NCI-H1048 (cell line): ENCODE results near the gene SEC14L1.

Experiments used
- DNase-seq: peaks from one replicate; lab custom pipeline; 2025; lab: John Stamatoyannopoulos, UW

SEC14L1 gene

DNA sequence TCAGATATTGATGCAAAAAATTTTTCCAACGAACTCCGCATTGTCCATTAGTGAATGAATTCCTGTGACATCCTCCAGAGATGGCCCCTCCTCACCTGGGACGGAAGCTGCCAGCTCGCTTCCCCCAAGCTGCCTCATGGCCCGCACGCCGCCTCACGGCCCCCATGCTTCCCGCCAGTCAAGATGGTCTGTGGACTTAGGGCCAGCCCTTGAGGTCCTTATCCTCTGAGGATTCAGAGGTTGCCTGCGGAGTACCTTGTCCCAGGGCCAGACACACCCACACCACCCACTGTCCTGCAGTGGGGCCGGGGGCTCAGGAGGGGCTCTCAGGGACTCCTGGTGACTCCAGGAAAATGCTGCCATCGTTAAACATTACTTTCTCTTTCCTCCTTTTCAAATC lies 73.6 kb downstream of the SEC14L1 start:
- DNase-seq, result no peak

DNA sequence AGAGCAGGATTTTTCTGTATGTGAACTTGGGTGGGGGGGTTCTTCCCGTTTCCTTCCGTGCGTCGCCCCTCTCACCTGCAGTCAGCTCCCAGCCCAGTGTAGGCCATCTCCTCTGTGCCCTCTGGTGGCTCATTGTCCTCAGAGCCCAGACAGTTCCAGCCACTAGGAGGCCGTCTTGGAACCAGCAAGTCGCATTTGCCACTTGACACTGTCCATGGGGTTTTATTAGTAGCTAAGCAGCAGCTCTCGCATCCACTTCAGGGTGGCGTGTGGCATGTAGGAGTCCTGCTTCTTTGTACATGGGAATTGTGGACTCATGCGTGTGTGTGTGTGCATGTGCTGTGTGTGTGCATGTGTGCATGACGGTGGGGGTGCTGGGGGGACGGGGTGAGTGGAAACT lies 74.0 kb downstream of the SEC14L1 start:
- DNase-seq, result no peak

DNA sequence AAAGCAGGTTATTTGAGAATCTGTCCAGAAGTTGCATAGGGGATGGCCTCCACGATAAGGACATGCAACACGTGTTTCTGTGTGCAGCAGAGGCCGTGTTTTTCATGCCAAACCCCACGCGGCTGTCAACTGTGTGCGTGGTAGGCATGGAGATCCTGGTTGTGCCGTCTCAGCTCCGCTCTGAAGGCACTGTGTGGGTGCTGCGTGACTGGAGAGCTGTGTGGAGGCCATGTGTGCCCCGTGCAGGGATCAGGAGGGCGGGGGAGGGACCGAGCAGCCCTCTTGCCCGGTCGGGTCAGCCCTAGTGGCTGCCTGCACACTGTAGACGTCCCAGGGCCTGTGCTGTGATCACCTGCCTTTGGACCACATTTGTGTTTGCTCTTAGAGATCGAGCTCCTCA lies 74.5 kb downstream of the SEC14L1 start:
- DNase-seq, result no peak

DNA sequence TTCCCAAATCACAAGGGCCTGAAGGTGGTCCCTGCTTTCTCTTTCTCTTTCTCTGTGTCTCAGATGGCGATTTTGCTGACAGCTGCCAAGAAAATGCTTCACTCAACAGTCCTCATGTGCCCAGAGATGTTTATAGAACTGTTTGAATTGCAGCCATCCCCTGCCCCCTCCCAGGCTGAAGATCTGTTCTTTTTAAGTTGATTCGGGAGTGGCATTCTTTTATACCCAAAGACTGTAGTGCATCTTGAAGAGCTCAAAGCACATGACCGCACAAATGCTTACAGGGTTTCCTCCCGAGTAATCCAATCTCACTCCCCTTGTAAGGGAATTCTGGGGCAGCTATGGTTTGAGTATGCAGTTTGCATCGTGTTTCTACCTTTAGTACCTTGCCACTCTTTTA lies 75.7 kb downstream of the SEC14L1 start:
- DNase-seq, result no peak

DNA sequence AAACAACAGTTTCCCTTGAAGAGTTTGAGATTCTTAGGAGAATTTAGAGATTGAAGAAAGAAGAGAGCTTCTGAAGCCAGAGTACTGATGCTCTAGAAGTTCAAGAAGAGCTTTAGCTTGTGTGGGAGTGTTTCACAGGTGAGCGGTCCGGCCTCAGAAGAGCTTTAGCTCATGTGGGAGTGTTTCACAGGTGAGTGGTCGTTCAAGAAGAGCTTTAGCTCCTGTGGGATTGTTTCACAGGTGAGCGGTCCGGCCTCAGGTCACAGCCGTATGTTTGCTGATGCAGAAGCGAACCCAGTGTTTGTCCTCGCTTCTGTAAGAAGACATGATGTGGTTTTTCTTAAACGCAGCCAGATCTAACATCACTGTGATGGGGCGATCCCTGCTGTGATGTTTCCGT lies 76.4 kb downstream of the SEC14L1 start:
- DNase-seq, result no peak

DNA sequence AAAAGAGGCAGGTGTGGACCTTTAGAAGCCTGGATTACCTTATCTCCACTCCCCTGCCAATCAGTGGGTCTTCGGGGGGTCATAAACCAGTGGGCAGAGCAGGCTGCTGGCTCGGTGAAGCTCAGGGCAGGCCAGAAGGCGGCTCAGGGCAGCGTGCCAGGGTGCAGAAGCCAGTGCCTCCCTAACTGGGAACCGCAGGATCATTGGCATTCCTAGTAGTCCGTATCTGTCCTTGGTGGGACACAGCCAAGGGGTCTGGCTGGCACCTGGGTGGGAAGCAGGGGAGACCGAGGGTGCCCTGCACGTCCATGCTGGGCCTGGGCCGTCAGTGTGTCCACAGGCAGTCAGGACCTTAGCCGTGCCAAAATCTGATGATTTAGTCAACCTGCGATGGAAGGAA lies 76.8 kb downstream of the SEC14L1 start:
- no peak for DNase-seq

DNA sequence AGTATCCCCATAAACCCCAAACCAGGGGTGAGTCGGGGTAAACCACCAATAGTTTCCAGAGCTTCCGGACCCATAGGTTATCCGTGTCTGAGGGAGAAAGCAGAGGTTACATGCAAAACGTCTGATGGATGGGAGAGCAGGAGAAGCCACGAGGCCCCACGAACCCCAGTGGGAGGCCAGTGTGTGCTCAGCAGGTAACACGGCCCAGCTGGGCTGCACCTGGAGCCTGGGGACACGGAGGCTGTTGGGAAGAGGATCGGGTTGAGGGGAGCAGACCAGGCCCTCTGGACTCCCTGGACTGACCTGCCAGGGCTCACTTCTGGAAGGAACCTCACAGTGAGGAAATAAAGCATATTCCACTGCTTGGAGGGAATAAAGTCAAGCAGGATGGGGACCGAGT lies 78.1 kb downstream of the SEC14L1 start:
- no peak for DNase-seq

DNA sequence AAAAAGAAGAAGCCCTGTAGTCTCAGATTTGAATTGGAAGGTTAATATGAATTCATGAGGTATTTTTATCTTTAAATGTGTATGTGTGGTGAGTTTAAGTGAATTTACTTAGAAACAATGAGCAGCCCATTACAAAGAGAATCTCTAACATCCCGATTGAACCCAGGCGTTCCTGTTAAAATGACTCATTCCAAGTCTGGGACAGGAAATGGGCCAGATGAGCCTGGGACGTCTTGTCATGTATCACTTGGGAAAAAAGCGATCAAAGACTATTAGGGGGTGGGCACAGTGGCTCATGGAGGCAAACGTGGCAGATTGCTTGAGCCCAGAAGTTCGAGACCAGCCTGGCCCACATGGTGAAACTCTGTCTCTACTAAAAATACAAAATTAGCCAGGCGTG lies 81.6 kb downstream of the SEC14L1 start:
- DNase-seq, result no peak

DNA sequence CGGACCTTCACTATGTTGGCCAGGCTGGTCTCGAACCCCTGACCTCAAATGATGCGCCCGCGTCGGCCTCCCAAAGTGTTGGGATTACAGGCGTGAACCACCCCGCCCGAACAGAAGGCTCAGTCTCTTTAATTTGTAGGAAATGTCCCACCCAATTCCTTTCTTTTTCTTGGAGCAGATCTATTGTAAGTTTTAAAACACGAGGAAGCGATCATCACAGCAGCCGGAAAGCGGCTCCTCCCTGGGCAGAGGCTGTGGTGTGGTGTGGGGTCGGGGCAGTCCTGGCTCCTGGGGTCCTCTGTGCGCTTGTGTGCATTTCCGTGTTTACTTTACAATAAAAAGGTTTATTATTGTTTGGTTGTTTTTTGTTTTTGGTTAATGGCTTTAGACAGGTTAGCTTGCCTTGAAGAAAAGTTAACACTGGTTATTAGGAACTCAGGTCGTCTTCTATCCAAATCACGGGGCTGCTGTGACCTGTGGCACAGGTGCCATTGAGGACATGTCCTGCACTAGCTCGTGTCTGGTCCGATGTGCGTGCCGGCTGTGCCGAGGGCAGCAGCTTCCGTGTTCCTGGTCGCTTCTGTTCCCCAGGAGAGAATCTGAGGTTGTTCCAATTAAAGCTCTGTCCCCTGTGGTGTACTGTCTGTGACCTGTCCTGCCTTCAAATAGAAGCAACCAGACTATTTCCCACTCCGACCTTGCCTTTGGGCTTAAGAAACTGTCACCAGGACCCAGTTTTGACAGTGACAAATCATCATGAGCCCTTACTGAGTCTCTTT lies 83.1 kb downstream of the SEC14L1 start:
- no peak for DNase-seq

DNA sequence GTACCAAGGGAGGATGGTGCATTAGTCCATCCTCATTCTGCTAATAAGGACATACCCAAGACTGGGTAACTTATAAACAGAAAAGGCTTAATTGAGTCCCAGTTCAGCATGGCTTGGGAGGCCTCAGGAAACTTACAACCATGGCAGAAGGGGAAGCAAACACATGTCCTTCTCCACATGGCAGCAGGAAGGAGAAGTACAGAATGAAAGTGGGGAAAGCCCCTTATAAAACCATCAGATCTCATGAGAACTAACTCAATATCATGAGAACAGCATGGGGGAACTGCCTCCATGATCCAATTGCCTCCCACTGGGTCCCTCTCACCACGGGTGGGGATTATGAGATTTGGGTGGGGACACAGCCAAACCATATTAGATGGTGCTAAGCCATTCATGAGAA lies 84.5 kb downstream of the SEC14L1 start:
- no peak for DNase-seq

DNA sequence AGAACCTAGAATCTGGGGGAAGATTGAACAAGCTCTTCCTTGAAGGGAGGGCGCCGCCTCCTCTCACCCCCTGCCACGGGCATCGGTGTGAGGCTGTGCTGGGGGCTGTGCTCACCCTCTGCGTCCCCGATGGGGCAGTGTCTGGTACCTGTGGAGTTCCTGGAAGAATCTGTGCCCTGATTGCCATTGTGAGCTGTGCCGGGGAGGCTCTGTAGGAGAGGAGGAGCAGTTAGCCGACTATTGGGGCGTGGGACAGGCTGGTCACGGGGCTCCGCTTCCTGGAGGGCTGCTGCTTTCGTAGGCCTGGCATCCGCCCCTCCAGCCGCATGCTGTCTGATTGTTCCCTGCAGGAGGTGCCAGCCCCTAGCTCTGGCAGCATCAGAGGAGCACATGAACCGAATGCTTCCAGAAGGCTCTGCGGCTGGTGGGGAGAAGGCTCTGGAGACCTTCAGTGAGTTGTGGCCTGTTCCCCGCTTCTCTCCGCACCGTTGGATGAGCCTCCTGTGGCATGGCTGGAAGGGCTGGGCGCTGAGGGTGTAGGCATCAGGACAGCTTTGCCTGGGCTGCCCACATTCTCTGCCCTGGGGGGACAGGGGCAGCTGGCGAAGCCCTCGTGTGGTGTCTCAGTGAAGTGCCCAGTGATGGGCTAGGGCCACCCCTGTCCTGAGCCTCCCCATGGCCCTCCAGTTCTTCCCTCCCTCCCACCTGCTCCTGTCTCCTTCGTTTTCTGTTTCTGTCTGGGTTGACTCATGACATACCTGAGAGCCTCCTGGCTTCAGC lies 86.9 kb downstream of the SEC14L1 start:
- no peak for DNase-seq

DNA sequence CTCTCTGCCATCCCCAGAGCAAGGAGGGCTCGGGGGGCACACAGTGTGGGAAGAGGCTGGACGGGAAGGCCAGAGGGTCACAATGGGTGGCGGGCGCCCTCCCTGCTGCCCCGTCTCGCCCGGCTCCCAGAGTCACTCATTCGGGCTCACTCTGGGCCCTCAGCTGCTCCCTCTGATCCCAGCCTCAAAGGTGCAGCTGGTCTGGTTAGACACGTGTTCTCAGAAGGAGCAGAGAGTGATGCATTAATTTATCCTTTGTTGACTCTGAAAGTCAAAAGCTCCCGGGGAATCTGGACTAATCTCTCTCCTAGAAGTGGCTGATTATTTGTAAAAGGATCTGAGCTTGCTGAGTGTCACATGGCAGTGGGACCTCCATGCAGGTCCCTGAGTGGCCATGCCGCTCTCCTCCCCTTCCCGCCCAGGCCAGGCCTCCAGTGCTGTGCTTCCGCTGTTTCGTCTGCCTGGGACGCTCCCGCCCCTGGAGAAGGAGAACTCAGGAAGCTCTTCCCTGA lies 87.5 kb downstream of the SEC14L1 start:
- DNase-seq, result no peak

DNA sequence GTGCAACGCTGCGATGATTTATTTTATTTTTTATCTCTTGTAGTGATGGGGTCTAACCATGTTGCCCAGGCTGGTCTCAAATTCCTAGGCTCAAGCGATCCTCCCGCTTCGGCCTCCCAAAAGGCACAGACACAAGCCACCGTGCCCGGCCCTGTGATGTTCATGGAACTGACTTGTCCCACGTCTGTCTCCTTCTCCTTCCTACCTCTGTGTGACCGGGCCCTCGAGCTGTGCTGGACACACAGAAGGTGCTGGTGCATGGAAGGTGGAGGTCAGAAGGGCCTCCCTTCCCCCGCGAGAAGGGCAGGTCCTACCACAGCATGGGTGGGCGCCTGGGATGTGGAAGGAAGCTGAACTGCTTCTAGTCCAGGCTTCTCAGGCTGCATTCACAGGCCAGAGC lies 88.0 kb downstream of the SEC14L1 start:
- DNase-seq, result no peak

DNA sequence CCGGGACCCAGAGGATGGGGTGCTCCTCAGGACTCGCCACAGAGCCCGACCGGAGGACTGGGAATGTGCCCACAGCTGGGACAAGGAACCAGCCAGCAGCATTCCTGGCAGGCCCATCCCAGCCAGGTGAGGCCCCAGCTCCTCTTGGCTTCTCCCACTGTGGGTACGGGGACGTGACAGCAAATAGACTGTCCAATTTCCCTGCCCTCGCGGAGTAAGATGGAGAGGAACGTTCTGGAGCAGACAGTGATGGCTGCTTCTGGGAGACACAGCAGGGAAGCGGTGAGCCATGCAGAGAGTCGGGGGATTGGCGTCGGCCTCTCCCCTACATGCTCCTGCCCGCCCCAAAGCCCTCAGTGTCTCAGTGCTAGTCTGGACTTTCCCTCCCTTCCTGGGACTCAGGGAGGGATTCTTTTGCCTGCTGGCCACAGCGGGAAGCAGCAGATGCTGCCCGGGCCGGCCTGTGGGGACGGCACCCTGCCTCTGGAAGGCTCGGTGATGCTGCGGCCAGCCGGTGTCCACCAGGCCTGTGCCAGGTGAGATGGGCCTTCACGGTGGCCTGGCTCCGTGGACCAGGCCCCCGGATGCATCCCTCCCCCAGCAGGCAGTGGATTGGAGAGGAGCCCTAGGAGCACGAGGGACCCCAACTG lies 89.1 kb downstream of the SEC14L1 start:
- DNase-seq, result no peak

DNA sequence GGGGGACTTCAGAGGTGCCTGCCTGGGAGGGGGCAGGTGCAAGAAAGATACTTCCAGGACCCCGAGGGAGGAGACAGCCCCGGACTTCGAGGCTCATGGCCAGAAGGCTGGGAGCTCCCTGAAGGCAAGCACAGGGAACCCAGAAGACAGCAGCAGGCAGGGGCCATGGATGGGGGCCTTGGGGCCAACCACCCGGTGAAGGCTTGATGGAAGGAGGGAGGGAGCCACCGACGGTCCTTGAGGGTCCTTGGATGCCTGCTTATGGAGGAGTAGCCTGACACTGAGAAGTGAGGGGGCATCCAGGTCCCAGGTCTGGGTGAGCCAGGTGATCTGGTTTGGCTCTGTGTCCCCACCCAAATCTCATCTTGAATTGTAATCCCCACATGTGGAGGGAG lies 89.7 kb downstream of the SEC14L1 start:
- DNase-seq, result no peak

DNA sequence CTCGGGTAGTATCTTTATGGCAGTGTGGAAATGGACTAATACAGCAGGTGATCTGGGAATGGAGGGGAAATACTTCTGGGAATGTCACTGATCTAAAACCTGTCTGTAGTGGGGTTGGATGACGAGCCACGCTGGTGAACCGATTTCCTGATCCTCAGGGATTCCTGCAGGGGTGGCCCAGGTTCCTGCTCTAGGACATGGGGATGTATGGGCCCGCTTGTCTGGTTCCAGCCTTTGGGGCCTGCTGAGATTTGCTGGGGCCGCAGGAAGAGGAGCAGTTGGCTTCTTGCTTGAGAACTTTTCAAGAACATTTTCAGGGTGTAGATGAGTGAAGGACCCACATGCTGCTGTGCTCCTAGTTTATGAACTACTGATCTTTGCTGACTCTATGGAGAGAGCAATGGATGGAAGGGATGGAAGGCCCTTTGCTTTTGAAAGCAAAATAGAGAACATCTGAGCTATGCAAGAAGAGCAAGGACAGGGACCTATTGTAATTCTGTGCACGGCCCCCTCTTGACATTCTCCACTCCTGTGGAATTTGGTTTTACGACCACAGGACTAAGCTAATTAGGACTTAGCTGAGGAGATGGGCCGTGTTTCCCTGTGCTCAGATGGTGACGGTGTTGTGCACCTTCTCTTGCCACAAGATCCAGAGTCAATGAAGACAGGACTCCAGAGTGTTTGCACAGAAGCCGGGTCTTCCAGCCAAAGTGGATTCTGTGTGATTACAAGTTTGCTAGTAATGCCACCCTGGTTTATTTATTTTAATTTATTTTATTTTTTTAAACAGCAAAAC lies 90.5 kb downstream of the SEC14L1 start:
- DNase-seq, result no peak

DNA sequence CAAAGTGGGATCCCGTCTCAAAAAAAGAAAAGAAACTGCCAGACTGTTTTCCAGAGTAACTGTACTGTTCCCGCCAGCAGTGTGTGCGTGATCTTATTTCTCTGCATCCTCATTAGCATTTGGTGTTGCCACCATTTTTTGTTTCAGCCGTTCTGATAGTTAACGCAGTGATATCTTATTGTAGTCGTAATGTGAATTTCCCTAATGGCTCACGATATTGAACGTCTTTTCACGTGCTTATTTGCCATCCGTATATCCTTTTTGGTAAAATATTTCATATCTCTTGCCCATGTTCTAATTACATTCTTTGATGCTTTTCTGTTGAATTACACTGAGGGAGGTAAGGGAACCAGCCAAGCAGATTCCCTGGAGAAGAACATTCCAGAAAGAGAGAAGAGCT lies 92.4 kb downstream of the SEC14L1 start:
- no peak for DNase-seq

DNA sequence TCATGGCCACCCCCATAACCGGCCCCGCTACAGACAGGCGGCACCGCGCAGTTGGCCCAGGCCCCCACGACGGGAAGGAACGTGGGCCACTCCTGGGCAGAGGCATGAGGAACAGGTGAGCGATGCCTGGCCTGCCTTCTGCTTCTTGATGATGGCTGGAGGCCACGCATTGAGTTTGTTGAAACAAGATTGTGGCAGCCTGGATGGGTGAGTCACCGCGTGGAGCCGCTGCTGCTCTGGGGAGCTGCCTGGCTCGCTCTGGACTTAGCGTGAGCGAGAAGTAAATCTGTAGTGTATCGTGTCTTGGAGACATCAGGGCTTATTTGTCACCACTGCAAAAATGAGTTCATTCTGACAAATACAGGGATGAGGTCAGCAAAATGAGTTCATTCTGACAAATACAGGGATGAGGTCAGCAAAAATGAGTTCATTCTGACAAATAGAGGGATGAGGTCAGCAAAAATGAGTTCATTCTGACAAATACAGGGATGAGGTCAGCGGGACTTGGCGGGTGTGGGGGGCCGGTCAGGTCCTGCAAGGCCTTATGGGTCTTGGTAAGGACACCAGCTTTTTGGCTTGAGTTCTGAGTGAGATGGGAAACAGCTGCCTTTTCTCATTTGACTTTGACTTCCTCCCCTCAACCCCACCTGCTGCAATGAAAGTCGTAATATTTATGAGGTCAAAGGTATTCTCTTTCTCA lies 93.0 kb downstream of the SEC14L1 start:
- DNase-seq, result no peak

DNA sequence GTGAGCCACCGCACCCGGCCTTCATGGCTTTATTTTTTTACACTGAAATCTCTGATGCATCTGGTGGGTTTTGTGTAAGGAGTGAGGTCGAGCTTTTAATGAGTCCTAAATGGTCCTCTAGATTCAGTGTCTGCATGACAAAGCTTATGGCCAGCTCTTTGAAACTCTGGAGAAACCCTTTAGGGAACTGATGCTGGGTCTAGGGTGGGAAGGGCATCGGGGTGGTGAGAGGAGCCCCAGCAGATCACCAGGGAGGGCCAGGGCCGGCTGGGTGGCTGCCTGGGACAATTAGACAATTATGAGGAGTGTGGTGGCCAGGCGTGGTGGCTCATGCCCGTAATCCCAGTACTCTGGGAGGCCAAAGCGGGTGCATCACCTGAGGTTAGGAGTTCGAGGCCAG lies 93.9 kb downstream of the SEC14L1 start:
- no peak for DNase-seq

DNA sequence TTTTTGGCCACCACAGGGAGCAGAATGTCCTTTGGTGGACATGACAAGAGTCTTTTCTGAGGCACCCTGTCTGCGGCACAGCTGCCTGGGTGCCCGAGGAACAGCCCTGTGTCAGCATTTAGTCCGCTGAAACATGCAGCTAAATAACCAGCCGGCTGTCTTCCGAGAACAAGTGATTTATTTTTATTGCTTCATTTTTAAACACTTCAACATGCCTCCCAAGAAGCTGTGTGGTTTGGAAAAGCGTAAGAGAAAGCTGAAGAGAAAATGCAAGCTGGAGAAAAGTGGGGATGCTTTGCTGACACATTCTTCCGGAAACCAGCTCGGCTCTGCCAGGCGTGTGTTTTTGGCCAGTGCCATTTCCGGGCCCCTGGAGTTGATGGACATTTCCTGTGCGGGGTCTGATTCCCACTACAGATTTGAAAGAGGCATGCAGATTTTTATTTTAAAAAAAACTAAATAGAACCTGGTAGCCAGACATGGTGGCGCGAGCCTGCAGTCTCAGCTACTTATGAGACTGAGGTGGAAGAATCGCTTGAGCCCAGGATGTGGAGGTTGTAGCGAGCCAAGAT lies 94.7 kb downstream of the SEC14L1 start:
- DNase-seq, result no peak
